SIG-M5 (cell line): ENCODE data around the gene KCNJ11.
"Not testable (repeated sequence)": the region's sequence is repeated elsewhere in the genome, so short reads cannot be mapped to it uniquely, and the experiment has no call there.

Experiments used
- DNase-seq: peaks from one replicate; lab custom pipeline; 2025; lab: John Stamatoyannopoulos, UW

Gene KCNJ11

GRCh38 chr11:17388609-17389210 is at the start of gene KCNJ11:
TSS of gene KCNJ11 (minus strand) at chr11:17388659. CDS start at chr11:17388091, 568 bp downstream.
- no peak for DNase-seq

DNA sequence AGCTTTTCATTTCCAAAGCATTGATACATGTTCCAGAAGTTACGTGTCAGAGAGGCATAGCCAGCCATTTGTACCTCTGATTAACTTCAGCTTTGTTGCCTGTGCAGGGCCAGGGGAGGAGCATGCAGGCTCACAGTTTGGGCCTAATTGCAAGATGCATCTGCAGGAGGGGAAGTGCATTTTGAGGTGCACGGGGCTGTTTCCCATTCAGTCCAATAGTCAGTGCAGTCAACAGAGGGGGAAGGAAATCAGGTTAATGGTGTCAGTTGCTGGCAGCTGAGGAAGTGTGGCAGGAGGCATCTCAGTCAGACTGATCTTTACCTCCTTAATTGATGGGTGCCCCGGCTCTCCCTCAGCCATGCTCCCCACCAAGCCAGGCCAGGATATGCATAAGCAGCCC is 48.9 kb upstream of the KCNJ11 start:
- DNase-seq: no peak

GRCh38 chr11:17434108-17434507 is 45.6 kb upstream of the KCNJ11 start:
- no peak for DNase-seq

- DNase-seq: no peak
These were observed 43.5 kb upstream of the KCNJ11 start for GRCh38 chr11:17432002-17432401.

GRCh38 chr11:17431139-17431538 is 42.7 kb upstream of the KCNJ11 start:
- DNase-seq: no peak

DNA sequence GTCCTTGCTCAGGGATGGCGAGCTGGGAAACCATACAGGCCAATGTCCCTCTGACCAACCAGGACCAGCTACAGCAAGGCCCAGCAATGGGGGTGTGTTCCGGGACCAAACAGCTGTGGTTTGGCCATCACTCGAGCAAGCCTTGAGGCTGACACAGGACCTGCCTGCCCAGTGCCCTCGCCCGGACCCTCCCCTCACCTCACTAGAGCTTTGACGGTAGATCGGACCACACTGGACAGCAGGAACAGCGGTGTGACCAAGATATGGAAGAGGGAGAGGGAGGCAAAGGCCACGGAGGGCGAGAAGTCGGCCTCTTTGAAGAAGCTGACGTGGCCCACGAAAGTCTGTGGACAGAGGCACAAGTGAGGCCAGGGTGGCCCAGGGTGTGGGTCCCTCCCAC is 42.2 kb upstream of the KCNJ11 start:
- DNase-seq: no peak

- no peak for DNase-seq
These were observed 40.5 kb upstream of the KCNJ11 start for GRCh38 chr11:17428925-17429324.

DNA sequence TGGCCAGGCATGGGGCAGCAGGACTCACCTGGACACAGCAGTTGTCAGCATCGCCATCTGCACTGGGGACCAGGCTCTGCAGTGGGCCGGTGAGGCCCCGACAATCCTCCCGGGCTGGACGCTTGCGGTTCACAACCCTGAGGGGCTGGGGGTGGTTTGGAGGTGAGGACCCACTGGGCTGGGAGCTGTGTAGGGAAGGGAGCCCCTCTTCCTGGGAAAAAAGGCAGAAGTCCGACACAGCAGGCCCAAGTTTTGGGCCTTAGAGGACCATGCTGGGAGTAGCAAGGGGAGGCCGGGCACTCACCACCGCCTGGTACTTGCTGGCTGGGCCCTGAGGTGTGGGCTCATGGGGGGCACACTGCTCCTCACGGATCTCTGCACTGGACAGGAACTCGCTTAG is 39.8 kb upstream of the KCNJ11 start:
- no peak for DNase-seq

GRCh38 chr11:17426233-17426632 is 37.8 kb upstream of the KCNJ11 start:
- DNase-seq: not testable (repeated sequence)

DNA sequence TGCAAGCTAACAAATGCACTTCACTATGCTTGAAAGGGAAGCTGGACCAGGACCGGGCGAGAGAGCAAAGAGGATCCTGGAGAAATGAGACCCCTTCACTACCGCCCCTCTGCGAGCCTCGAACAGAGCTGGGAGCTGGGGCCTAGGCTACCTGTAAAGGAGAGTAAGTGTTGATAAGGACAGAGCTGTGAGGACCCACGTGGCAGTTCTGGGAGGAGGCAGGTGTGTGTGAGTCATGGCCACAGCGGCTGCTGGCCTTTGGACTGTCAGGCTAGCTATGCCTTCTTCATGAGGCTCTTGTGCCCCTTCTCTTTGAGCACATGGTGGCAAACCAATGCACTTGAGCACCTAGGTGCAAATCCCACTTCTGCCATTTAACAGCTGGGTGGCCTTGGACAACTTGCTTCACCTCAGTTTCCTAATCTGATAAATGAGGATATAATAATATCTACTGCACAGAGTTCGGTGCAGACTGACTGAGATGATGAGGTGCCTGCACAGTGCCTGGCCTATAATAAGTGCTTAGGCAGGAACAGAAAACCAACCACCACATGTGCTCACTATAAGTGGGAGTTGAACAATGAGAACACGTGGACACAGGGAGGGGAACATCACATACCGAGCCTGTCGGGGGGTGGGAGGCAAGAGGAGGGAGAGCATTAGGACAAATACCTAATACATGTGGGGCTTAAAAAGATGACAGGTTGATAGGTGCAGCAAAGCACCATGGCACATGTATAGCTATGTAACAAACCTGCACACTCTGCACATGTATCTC is 35.3 kb upstream of the KCNJ11 start:
- DNase-seq: no peak

GRCh38 chr11:17421781-17422180 is 33.3 kb upstream of the KCNJ11 start:
- DNase-seq: no peak

- no peak for DNase-seq
These were observed 30.1 kb upstream of the KCNJ11 start for GRCh38 chr11:17418444-17419081.

GRCh38 chr11:17416492-17416891 is 28.0 kb upstream of the KCNJ11 start:
- no peak for DNase-seq

DNA sequence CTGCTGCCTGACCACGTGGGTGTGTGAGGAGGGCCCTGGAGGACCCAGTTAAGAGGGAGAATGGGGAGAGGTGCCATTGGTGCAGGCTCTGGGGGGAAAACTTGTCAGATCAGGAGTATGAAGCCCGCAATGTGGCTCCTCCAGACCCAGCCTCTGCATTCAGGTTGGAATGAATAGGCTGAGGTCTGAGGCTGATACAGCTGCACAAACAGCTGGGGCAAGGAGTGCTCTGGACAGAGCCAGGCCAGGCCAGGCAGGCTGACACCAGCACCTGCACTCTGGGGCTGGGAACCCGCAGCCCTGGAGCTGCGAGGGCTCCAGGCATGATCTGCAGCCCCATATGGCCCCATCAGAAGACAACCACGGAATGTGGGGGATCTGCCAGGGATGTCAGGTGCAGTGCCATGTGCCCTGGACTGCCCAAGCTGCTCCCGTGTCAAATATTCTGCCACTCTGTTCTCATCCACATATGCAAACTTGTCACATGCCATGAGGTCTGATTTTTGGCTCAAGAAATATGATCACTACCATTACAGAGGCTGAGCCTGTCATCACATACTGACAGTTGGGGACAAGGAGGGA is 27.2 kb upstream of the KCNJ11 start:
- DNase-seq: no peak

DNA sequence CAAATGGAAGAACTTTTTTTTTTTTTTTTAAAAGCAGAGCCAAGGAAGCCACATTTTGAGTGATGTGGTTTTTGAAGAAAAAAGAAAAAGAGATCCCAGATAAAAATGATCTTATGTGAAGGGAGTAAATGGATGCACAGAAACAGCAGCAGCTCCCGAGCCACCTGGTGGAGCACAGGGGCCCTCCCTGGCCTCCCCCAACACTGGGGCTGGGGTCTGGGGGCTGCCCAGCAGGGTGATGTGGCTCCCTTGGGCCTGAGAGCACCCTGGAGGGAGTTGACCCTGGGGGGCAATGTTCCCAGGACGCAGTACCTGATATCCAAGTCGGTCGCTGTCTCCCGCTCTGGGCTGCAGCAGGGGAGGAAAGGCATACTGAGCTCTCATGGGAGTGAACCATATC is 26.5 kb upstream of the KCNJ11 start:
- no peak for DNase-seq

- no peak for DNase-seq
These were observed 25.9 kb upstream of the KCNJ11 start for GRCh38 chr11:17414317-17414737.

- DNase-seq: no peak
These were observed 25.2 kb upstream of the KCNJ11 start for GRCh38 chr11:17413414-17414316.

DNA sequence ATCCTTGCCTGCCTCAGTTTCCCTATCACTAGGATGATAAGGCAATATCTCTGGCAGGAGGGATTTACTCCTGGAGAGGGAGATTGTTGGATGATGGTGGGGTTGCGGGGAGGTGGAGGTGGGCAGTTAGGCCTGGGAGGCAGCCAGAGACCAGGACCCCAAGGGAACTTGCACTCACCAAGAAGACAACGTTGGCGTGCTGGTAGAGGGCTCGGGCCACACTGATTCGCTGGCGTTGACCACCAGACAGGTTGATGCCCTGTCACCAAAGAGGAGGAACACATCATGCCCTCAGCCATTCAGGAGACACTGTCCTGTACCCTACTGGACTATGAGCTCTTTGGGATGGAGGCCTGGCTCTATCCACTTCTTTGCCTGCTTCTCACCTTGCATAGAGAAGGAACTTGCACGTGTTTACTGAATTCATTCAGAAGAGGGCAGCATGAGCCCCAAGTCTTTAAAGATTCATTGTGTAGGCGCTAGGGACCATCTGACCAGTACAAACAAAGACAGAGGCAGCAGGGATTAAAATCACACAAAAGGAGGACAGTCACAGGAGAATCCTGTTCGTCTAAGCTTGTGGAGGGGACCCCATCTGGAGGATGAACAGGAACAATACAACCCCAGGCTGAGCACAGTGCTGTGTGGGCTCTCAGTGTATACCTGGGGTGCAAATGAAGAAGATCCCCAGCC is 24.2 kb upstream of the KCNJ11 start:
- DNase-seq: no peak

GRCh38 chr11:17411418-17411817 is 23.0 kb upstream of the KCNJ11 start:
- DNase-seq: no peak

GRCh38 chr11:17410606-17411379 is 22.3 kb upstream of the KCNJ11 start:
- DNase-seq: no peak
